ENCODE measurements around the gene NCAPD3.

DNA sequence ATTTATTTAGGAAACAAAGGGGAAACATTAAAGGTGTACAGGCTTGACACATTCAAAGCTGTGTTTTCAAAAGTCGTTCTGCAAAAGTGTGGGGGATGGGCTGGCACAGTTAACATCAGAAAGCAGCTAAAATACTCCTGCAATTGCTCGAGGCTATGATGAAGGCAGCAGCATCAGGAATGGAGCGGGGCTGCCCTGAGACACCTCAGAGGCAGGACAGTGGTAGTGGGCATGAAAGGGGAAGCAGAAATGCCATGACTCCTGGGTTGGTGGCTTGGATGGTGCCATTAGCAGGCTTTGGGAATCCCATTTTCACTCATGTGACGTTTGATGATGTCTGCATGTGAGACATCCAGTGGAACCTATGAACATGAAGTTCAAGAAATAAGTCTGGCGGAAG lies 646 bp downstream of the NCAPD3 start:
- TF ChIP-seq, protein P1, sequence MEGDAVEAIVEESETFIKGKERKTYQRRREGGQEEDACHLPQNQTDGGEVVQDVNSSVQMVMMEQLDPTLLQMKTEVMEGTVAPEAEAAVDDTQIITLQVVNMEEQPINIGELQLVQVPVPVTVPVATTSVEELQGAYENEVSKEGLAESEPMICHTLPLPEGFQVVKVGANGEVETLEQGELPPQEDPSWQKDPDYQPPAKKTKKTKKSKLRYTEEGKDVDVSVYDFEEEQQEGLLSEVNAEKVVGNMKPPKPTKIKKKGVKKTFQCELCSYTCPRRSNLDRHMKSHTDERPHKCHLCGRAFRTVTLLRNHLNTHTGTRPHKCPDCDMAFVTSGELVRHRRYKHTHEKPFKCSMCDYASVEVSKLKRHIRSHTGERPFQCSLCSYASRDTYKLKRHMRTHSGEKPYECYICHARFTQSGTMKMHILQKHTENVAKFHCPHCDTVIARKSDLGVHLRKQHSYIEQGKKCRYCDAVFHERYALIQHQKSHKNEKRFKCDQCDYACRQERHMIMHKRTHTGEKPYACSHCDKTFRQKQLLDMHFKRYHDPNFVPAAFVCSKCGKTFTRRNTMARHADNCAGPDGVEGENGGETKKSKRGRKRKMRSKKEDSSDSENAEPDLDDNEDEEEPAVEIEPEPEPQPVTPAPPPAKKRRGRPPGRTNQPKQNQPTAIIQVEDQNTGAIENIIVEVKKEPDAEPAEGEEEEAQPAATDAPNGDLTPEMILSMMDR (IDR thresholded peaks at IDR 0.05), result no peak
- TF ChIP-seq POLR2A (IDR thresholded peaks at IDR 0.05) (no peak), POLR2AphosphoS5 (IDR thresholded peaks at IDR 0.05) (no peak)
